HCT116 (cell line): Measurements from ENCODE around the gene BACH1. TPM values are rescaled to one million over a fixed set of nuclear protein-coding genes. Genes with fewer than 3 reads are reported as not detected.

ENCODE experiments used
- ATAC-seq: fragments of 200-7000 bp; cut with Tn5 transposase; 2 replicates; pipeline ENCODE4 v1.9.1; 2020; ENCODE audit warnings: mild to moderate bottlenecking, moderate library complexity
- BruUV-seq: library from RNA; stranded (reverse); fragments of 400-500 nt; replicated peaks from 2 replicates; lab custom pipeline; 2021; lab: Mats Ljungman, UMichigan
- CTCF ChIA-PET: fragments of 300-600 bp; sonication (Branson Sonifier 250); formaldehyde crosslinking; loops from one replicate; lab custom pipeline; 2021; ENCODE audit warnings: antibody characterized with exemption; lab: Charles Lee
- POLR2A ChIA-PET: fragments of 300-600, 350-600 bp; sonication (Branson Sonifier 250); formaldehyde crosslinking; loops from one replicate; lab custom pipeline; 2021; ENCODE audit warnings: antibody characterized with exemption; lab: Charles Lee
- RAD21 ChIA-PET, 2 experiments: fragments of 300-600 bp; sonication (Branson Sonifier 250); formaldehyde crosslinking; loops; one replicate each; lab custom pipeline; 2023; ENCODE audit warnings: low total read pairs in 2 of 2; ENCODE audit not compliant: uncharacterized antibody in 2 of 2, unreplicated experiment in 2 of 2, low non-redundant PET in 1 of 2; lab: Charles Lee
- DNase-seq: peaks from one replicate; pipeline ENCODE4 v3.0.0-alpha.2; 2010; ENCODE audit warnings: low read depth, low spot score
- H2AFZ ChIP-seq: fragments of 200-600 bp; shearing (Covaris generic), sonication (generic); 2 replicates; pipeline ENCODE4 v1.6.1; 2017; ENCODE audit warnings: low read depth, mixed run types, mixed read lengths, antibody characterized with exemption, low read length; ENCODE audit not compliant: poor library complexity, severe bottlenecking
- H3K27ac ChIP-seq: 2 replicates; pipeline ENCODE4 v1.5.1; 2012; ENCODE audit warnings: low read depth, low read length
- H3K27me3 ChIP-seq: fragments of 200-600 bp; sonication (generic); 2 replicates; pipeline ENCODE4 v1.6.1; 2016; ENCODE audit warnings: mixed run types, low read length, mixed read lengths; ENCODE audit not compliant: insufficient read depth
- H3K36me3 ChIP-seq, 2 experiments: fragments of 200-500 bp in 1 of 2; fragments of 200-600 bp in 1 of 2; sonication (Bioruptor generic) in 1 of 2; sonication (generic) in 1 of 2; 2 replicates each; pipeline versions ENCODE4 v1.5.1 to v1.6.1; 2014 to 2016; ENCODE audit warnings: low read length in 2 of 2, inconsistent platforms in 1 of 2, mixed read lengths in 1 of 2, mixed run types in 1 of 2; ENCODE audit not compliant: insufficient read depth in 2 of 2, control insufficient read depth in 1 of 2
- H3K4me1 ChIP-seq, 2 experiments: fragments of 200-600 bp in 1 of 2; sonication (generic) in 1 of 2; 2 replicates each; pipeline versions ENCODE4 v1.5.1 to v1.6.1; 2012 to 2017; ENCODE audit warnings: low read length in 2 of 2, inconsistent platforms in 1 of 2, mild to moderate bottlenecking in 1 of 2, mixed read lengths in 1 of 2, mixed run types in 1 of 2, moderate library complexity in 1 of 2; ENCODE audit not compliant: insufficient read depth in 2 of 2, control insufficient read depth in 1 of 2
- H3K4me2 ChIP-seq: fragments of 200-600 bp; sonication (generic); 2 replicates; pipeline ENCODE4 v1.6.1; 2017; ENCODE audit warnings: mixed run types, low read length, mixed read lengths
- H3K4me3 ChIP-seq, 2 experiments: fragments of 200-600 bp in 1 of 2; sonication (generic) in 1 of 2; replicated peaks in 1 of 2; 2 replicates each; pipeline ENCODE4 v1.5.1; 2011 to 2016; ENCODE audit warnings: low read length in 2 of 2, control low read depth in 1 of 2, low read depth in 1 of 2, mild to moderate bottlenecking in 1 of 2, mixed read lengths in 1 of 2, mixed run types in 1 of 2
- H3K79me2 ChIP-seq: fragments of 200-600 bp; sonication (generic); 2 replicates; pipeline ENCODE4 v1.6.1; 2017; ENCODE audit warnings: mild to moderate bottlenecking, mixed run types, low read length, moderate library complexity, mixed read lengths; ENCODE audit not compliant: insufficient read depth
- H3K9ac ChIP-seq: fragments of 200-600 bp; sonication (generic); 2 replicates; pipeline ENCODE4 v1.6.1; 2016; ENCODE audit warnings: low read length, mixed read lengths
- H3K9me2 ChIP-seq: fragments of 200-600 bp; sonication (generic), shearing (Covaris generic); 2 replicates; pipeline ENCODE4 v1.6.1; 2017; ENCODE audit warnings: mixed run types, mild to moderate bottlenecking, moderate library complexity; ENCODE audit not compliant: insufficient read depth
- H3K9me3 ChIP-seq, 2 experiments: fragments of 200-500 bp in 1 of 2; fragments of 200-600 bp in 1 of 2; sonication (Bioruptor generic) in 1 of 2; sonication (generic) in 1 of 2; 2 replicates each; pipeline ENCODE4 v1.6.1; 2014 to 2017; ENCODE audit warnings: low read length in 2 of 2, mixed read lengths in 2 of 2, inconsistent platforms in 1 of 2, low read depth in 1 of 2, mild to moderate bottlenecking in 1 of 2, mixed run types in 1 of 2, moderate library complexity in 1 of 2; ENCODE audit not compliant: control insufficient read depth in 1 of 2, insufficient read depth in 1 of 2
- H4K20me1 ChIP-seq: fragments of 200-600 bp; sonication (generic), shearing (Covaris generic); 2 replicates; pipeline ENCODE4 v1.6.1; 2017; ENCODE audit warnings: mixed run types, mild to moderate bottlenecking, moderate library complexity; ENCODE audit not compliant: insufficient read depth
- ATF3 ChIP-seq: IDR thresholded peaks from 2 replicates; pipeline ENCODE4 v1.6.1; 2012
- CEBPB ChIP-seq: IDR thresholded peaks from 2 replicates; pipeline ENCODE4 v1.6.1; 2012; ENCODE audit warnings: low read depth
- EGR1 ChIP-seq: IDR thresholded peaks from 2 replicates; pipeline ENCODE4 v1.6.1; 2012; ENCODE audit warnings: low read depth
- ELF1 ChIP-seq: IDR thresholded peaks from 2 replicates; pipeline ENCODE4 v1.6.1; 2012; ENCODE audit warnings: low read depth, borderline replicate concordance
- FOSL1 ChIP-seq: IDR thresholded peaks from 2 replicates; pipeline ENCODE4 v1.6.1; 2012; ENCODE audit warnings: low read depth
- JUND ChIP-seq: IDR thresholded peaks from 2 replicates; pipeline ENCODE4 v1.6.1; 2012
- POLR2A ChIP-seq: IDR thresholded peaks from 2 replicates; pipeline ENCODE4 v1.7.0; 2011; ENCODE audit warnings: borderline replicate concordance; ENCODE audit not compliant: insufficient read depth, insufficient read length; ENCODE audit errors: extremely low read depth
- POLR2AphosphoS5 ChIP-seq: IDR thresholded peaks from 2 replicates; pipeline ENCODE4 v1.6.1; 2011; ENCODE audit warnings: mild to moderate bottlenecking, low read depth, low read length, moderate library complexity
- RAD21 ChIP-seq: IDR thresholded peaks from 2 replicates; pipeline ENCODE4 v1.6.1; 2012; ENCODE audit warnings: low read depth, mild to moderate bottlenecking
- SIN3A ChIP-seq: IDR thresholded peaks from 2 replicates; pipeline ENCODE4 v1.6.1; 2012; ENCODE audit warnings: low read depth
- TCF7L2 ChIP-seq: IDR thresholded peaks from 2 replicates; pipeline ENCODE4 v1.7.0; 2011; ENCODE audit warnings: borderline replicate concordance, inconsistent platforms; ENCODE audit not compliant: insufficient read depth, insufficient read length; ENCODE audit errors: extremely low read depth
- YY1 ChIP-seq: IDR thresholded peaks from 2 replicates; pipeline ENCODE4 v1.6.1; 2011; ENCODE audit warnings: low read length, low read depth, moderate library complexity, mild to moderate bottlenecking; ENCODE audit not compliant: insufficient replicate concordance; ENCODE audit errors: extremely low read depth
- ZFX ChIP-seq: fragments of 450-650 bp; IDR thresholded peaks from 2 replicates; pipeline ENCODE4 v1.6.1; 2017
- ZNF274 ChIP-seq: fragments of 200-500 bp; sonication (Bioruptor generic); IDR thresholded peaks from 2 replicates; pipeline ENCODE4 v1.6.1; 2014; ENCODE audit warnings: mild to moderate bottlenecking, low read depth, low read length, inconsistent platforms
- intact Hi-C: fragments of 100-400 bp; cut with micrococcal nuclease; formaldehyde crosslinking; loops from 2 replicates; pipeline ENCODE4 v1.10.0; 2022
- total RNA-seq: library from RNA; stranded (reverse); gene quantifications from one replicate; pipeline ENCODE4 v1.2.1, GENCODE V29; 2021; ENCODE audit not compliant: unreplicated experiment
- TF ChIP-seq, protein P1 (sequence below): IDR thresholded peaks from 2 replicates; pipeline ENCODE4 v1.6.1; 2012; ENCODE audit warnings: low read depth

The BACH1 gene
- total RNA-seq, 1 experiment from 2014 or later = 28.4 TPM

DNA sequence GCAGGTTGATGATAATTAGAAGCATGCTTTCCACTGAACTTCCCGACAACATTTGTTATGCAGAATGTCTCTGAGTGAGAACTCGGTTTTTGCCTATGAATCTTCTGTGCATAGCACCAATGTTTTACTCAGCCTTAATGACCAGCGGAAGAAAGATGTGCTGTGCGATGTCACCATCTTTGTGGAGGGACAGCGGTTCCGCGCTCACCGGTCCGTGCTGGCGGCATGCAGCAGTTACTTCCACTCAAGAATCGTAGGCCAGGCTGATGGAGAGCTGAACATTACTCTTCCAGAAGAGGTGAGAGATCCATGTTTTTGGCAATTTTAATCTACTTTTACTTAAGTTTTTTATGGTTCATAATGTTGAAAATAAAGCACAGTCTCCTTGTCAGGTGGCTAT is 22.5 kb downstream of the BACH1 start:
- Histone ChIP-seq H3K9me3 (no peaks in the 10 kb centered on the region), H3K79me2 (peaks cover 86% of the 10 kb centered on the region), H3K9me2 (no peaks in the 10 kb centered on the region), H3K4me2 (no peak overlapping the region), H2AFZ (no peak overlapping the region), H3K4me3 (no peak overlapping the region), H3K27ac (no peak overlapping the region), H3K27me3 (no peaks in the 10 kb centered on the region), H3K9ac (no peak overlapping the region), H3K36me3 (no peaks in the 10 kb centered on the region; a peak in 1 of 4 replicates), H4K20me1 (no peaks in the 10 kb centered on the region), H3K4me1 (no peaks in the 10 kb centered on the region)
- no peak for DNase-seq
- BruUV-seq = no TSS peak
- ChIA-PET POLR2A (no interaction called here), RAD21 (no interaction called here), CTCF (no interaction called here)
- intact Hi-C loops = no loop called here
- no peak for ATAC-seq
- TF ChIP-seq ATF3 (no peak), CEBPB (no peak), FOSL1 (no peak), POLR2A (no peak), JUND (no peak), ZNF274 (no peak), ELF1 (no peak), RAD21 (no peak), TCF7L2 (no peak)

- Histone ChIP-seq H4K20me1 (no peaks in the 10 kb centered on the region), H3K9me2 (no peaks in the 10 kb centered on the region), H3K79me2 (peaks cover 85% of the 10 kb centered on the region), H3K4me3 (no peak overlapping the region), H2AFZ (no peak overlapping the region), H3K27ac (no peak overlapping the region), H3K9ac (no peak overlapping the region), H3K9me3 (no peaks in the 10 kb centered on the region), H3K4me1 (no peaks in the 10 kb centered on the region), H3K4me2 (no peak overlapping the region), H3K36me3 (peaks cover 0 to 8% of the 10 kb centered on the region in 2 experiments; a peak in 3 of 4 replicates), H3K27me3 (no peaks in the 10 kb centered on the region)
- ATAC-seq (no peak), DNase-seq (no peak)
- CTCF ChIA-PET = no interaction called here
- intact Hi-C loops = no loop called here
- RAD21 ChIA-PET = no interaction called here
- no TSS peak for BruUV-seq
- POLR2A ChIA-PET = no interaction called here
- TF ChIP-seq SIN3A (no peak), ATF3 (no peak), ZFX (no peak), EGR1 (no peak), CEBPB (no peak), POLR2AphosphoS5 (no peak), ZNF274 (no peak), YY1 (no peak), JUND (no peak)
- TF ChIP-seq, protein P1, sequence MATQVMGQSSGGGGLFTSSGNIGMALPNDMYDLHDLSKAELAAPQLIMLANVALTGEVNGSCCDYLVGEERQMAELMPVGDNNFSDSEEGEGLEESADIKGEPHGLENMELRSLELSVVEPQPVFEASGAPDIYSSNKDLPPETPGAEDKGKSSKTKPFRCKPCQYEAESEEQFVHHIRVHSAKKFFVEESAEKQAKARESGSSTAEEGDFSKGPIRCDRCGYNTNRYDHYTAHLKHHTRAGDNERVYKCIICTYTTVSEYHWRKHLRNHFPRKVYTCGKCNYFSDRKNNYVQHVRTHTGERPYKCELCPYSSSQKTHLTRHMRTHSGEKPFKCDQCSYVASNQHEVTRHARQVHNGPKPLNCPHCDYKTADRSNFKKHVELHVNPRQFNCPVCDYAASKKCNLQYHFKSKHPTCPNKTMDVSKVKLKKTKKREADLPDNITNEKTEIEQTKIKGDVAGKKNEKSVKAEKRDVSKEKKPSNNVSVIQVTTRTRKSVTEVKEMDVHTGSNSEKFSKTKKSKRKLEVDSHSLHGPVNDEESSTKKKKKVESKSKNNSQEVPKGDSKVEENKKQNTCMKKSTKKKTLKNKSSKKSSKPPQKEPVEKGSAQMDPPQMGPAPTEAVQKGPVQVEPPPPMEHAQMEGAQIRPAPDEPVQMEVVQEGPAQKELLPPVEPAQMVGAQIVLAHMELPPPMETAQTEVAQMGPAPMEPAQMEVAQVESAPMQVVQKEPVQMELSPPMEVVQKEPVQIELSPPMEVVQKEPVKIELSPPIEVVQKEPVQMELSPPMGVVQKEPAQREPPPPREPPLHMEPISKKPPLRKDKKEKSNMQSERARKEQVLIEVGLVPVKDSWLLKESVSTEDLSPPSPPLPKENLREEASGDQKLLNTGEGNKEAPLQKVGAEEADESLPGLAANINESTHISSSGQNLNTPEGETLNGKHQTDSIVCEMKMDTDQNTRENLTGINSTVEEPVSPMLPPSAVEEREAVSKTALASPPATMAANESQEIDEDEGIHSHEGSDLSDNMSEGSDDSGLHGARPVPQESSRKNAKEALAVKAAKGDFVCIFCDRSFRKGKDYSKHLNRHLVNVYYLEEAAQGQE = no peak
Measured at GRCh38 chr21:29321932-29322928, 23.5 kb downstream of the BACH1 start.
